HG02884 (cell line): Measurements from ENCODE around the gene GABRB1.
"Not testable (repeated sequence)": the region's sequence is repeated elsewhere in the genome, so short reads cannot be mapped to it uniquely, and the experiment has no call there.

Experiments used
- ATAC-seq: cut with Tn5 transposase; IDR thresholded peaks from one replicate; pipeline ENCODE4 v1.9.1; 2021; ENCODE audit warnings: mild to moderate bottlenecking, moderate library complexity; ENCODE audit not compliant: unreplicated experiment

The GABRB1 gene

DNA sequence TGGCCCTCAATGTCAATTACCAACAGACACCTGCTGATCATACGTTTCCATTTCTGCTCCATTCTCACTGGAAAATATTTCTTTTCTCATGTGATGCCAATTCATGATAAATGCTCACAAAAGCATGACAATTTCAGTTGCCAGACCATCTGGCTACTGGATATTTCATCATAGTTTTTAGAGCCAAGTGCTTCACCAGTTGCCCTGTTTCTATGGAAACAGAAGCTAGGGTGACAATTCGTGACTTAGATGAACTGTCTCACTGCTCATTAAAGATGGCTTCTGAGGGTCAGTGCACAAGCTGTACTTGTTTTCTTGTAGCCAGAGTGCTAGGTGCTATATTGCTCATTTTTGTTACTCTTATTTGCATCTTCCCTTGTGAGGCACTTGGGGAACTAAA is 247.3 kb downstream of the GABRB1 start:
- no peak for ATAC-seq

DNA sequence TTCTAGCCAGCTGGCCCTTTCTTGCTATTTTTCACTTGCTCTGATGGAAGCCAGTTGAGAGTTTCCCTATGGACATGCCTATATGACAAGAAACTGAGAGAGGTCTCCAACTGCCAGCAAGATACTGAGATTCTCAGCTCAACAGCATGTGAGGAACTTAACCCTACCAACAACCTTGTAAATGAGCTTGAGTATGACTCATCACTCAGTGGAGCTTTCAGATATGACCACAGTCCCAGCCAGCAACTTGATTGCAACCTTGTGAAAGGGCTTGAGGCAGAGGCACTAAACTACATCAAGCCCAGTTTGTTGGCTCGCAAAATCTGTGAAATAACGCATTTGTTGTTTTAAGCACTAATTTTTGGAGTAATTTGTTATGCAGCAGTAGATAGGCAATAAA is 256.4 kb downstream of the GABRB1 start:
- peak; percentile 88 for ATAC-seq

DNA sequence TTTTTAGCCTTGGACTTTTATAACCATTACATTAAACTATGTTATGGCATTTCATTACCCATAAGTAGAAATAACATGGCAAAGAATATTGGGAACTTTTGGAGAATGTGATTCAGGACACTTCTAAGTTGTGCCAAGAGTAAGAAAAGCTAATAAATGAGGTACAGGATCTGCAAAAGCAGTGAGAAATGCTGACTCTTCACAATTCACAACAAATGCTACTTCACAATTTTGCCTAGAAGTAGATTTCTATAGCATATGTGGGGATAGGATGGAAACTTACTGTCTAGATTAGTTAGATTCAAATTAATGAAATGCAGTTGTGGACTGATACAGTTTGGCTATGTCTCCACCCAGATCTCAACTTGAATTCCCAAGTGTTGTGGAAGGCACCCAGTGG is 258.4 kb downstream of the GABRB1 start:
- ATAC-seq = no peak

DNA sequence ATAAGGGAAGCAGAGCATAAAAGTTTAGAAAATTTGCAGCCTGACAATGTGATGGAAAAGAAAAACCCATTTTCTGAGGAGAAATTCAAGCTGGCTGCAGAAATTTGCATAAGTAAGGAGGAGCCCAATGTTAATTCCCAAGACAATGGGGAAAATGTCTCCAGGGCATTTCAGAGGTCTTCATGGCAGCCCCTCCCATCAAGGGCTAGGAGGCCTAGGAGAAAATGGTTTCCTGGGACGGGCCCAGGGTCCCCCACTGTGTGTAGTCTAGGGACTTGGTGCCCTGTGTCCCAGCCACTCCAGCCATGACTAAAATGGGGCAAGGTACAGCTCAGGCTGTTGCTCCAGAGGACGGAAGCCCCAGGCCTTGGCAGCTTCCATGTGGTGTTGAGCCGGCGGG is 259.5 kb downstream of the GABRB1 start:
- ATAC-seq = not testable (repeated sequence)

DNA sequence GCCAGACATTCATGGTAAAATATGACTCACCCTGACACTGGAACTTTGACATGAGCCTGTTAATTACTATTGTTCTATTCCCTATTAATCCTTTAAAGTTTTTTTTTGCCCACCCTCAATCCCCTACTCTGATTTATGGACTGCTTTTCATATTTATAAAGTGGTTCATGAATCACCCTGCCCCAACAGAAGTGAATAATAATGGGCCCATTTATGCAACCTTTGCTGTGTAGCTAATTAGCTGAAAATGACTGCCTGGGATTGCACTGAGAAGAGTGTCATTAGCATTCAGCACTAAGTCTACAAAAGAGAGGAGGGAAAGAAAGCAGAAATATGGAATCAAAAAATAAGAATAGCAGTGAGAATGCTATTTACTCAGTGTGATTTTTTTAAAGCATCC is 277.8 kb downstream of the GABRB1 start:
- ATAC-seq = no peak

DNA sequence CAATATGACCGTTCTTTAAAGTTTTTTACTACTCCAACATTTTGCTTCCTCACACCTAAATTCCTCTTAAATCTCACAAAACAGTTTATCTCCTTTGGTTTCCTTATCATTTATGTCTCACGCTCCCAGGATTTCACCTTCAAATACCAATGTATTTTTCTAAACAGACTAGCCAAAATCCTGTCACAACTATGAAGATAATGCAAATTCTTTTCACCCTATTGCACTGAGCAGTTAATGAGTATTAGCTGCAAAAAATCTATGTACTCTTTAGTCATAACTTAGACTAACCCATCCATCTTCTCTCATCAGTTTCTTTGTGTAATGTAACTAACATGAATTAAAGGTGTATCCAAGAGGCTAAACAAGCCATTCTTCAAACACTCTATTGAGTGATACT is 280.8 kb downstream of the GABRB1 start:
- ATAC-seq = no peak

DNA sequence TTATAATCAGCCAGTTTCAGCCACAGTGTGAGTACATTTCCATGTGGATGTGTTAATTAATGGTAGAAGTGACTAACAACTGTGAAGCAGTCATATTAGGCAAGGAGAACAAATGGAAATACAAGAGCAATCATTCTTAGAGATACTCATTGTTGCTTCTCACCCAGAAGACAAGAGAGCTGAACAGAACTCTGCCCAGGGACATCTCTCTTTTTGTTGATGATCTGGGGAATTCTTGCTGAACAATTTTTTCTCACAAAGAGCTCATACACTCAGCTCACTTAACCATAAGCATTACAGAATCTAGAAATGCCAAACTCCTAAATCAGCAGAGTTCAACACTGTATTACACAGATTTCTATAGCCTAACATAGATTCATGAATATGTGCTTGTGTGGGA is 282.0 kb downstream of the GABRB1 start:
- no peak for ATAC-seq

DNA sequence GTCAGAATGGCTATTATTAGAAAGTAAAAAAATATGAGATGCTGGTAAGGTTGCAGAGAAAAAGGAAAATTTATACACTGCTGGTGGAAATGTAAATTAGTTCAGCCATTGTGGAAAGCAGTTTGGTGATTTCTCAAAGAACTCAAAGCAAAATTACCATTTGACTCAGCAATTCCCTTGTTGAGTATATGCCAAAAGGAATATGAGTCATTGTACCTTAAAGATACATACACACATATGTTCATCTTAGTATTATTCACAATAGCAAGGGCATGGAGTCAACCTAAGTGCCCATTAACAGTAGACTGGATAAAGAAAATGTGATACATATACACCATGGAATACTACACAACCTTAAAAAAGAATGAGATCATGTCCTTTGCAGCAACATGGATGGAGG is 284.0 kb downstream of the GABRB1 start:
- peak; percentile 93 for ATAC-seq

DNA sequence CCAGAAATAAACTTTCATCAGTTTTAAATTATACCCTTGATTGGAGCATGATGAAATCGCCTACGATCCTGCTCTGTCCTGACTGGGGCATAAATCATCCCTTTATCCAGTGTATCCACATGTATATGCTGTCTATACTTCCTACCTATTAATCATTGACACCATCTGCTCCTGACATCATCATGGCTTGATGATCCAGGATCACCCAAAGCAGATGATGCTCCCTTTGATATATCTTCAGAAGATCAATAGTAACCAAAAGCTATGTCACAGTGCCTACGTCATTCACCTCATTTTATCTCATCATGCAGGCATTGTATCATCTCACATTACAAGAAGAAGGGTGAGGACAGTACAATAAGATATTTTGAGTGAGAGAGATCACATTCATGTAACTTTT is 294.7 kb downstream of the GABRB1 start:
- no peak for ATAC-seq

DNA sequence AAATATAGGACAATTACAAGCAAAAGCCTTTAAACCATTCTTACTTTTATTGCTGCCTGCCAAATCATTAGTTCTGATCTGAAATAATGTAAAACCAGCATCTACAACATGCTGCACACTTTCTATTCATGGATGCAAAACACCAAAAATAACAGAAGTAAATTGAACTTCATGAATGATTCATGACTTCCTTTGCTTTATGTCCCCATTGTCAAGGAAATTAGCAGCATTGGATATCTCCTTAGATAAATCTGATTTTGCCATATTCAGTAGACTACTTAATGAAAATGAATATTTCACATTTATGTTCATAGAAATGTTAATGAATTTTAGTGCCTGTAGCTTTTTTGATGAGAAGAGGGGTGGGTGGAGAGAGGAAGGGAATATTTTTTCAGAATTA is 299.5 kb downstream of the GABRB1 start:
- ATAC-seq = no peak

DNA sequence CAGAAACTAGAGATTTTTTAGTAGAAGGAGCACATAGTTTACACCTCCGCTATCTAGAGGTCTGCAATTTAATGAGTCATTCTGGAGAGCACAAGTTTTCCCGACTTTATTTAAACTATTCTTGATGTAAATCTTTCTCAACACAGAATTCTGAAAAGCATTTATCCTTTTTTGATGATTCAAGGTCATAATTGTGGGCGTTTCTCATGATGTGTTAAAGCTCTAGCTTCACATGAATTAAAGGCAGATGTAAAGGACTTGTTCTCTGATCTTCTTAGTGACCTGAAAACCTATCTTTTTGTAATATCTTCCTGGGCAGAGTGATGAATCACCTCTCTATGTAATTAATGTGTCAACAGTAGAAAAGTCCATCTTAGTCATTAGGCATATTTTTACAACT is 303.3 kb downstream of the GABRB1 start:
- ATAC-seq = no peak

DNA sequence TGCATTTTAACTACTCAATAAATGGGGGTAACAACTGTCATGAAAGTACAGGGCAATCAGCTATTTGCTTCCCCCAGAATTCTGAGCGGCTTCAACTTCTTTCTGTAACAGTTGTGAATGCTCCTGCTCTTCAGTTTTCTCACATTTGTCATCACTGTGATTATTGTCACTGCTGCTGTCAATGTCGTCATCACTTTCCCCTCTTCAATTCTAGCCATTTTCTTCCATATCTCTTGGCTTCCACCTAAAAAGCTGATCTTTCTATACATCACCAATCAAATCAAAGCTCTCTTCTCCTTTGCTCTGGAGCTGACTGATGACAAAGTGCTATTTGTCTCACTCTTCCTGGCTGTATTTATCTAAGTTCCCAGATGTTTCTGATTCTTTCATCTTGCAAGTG is 306.5 kb downstream of the GABRB1 start:
- no peak for ATAC-seq

DNA sequence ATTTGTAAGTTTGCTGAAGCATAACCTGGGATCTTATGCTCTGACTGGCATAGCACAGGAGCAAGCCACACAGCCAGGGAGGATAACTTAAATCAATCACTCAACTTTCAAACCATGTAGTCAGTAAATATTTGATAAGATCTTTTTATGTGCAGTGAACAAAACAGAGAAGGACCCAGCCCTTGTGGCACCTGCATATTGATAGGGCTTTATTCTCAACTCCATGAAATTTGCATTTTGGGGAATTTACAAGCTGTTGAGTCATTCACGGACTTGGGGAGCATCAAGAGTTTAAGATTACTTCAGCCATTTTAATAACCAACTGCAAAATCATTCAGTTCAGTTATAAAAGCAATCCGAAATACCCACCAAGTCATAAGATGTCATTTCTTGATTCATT is 309.5 kb downstream of the GABRB1 start:
- no peak for ATAC-seq

DNA sequence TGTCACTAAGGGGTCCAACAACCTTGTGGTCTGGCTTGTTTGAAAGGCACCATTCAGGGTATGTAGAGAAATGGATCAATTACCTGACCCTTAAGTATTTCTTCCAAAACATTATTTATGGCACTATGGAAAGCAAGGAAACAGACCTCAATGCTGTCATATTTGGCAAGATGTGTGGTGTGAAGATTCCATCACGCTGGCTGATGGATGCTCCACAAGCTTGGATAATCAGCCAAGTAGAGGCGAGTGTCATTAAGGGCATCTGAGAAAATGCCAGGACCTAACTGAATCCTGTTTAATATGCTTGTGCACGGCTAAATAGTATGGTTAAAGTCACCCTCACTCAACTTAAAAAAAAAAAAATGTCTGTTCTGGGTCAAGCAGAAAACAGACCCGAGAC is 311.4 kb downstream of the GABRB1 start:
- no peak for ATAC-seq

DNA sequence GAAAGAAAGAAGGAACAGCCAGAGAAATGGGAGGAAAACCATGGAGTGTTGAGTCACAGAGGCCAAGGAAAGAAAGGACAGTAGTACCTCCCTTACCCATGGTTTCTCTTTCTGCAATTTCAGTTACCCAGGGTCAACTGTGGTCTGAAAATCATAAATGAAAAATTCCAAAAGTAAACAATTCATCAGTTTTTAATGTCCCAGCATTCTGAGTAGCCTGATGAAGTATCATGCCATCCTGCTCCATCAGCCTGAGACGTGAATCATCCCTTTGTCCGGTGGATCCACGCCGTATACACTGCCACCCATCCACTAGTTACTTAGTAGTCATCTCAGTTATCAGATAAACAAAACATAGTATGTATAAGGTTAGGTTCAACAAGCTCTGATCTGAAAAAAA is 318.0 kb downstream of the GABRB1 start:
- ATAC-seq = no peak

DNA sequence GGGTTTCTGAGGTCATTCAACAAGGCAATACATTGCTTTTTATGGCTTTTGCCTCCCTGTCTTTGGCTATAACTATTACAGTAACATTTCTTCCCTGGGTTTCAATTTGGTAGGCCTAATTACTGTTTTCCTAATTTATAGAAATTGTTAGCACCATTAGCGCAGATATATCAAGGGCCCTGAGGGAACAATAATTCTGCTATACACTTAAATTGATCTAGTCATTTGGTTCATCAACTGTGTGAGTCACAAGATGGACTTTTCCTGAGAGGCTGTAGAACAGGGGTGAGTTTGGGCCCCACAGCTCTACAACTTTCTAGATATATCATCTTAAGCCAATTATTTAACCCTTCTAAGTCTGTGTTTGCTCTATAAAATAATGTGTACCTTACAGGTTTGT is 324.2 kb downstream of the GABRB1 start:
- ATAC-seq = no peak

DNA sequence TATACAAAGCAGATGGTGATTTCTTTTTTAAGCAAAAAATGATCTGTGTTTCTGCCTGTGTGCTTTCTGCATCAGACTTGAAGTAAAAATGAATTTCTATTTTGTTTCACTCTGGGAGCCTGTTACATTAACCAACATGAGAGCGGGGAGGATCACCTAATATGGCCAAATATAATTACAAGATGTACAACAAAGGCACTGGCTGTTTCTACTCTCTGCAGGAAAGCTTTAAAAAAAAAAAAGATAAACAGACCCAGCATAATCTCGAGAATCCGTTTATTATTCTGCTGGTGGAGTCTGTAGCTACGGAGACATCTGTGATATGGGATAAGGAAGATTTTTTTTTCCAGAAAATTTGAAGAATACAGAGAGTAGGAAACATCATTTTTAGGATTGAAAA is 328.5 kb downstream of the GABRB1 start:
- ATAC-seq = no peak

DNA sequence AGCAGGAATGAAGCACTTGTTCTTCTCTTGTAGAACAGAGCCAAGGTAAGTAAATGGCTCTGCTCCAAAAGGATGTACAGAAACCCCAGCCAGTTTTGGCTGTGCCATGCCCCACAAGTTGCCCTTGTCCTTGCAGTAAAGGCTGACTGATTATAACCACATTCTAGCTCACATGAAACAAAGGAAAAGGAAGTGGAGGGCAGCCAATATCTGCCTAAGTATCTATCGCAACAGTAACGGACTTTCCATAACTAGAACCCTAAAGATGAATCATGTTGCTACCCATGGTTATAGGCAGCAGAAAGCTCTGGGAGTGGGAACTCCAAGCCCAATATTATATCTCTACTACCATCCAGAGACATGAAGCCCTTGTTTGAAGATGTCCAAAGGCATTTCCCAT is 336.4 kb downstream of the GABRB1 start:
- no peak for ATAC-seq

DNA sequence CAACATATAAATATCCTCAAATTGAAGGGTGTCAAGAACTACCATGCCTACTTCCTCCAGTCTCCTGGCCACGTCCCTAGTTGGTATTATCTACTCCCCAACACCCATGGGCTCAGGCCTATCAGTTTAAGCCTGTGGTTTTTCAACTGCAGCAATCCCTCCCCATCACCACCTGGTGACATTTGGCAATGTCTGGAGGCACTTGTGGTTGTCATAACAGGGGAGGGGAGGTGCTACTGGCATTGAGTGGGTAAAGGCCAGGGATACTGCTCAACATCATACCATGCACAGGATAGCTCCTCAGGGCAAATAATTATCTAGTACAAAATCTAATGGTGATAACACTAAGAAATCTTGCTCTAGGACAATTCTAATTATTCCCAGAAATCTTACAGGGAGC is 336.8 kb downstream of the GABRB1 start:
- no peak for ATAC-seq

DNA sequence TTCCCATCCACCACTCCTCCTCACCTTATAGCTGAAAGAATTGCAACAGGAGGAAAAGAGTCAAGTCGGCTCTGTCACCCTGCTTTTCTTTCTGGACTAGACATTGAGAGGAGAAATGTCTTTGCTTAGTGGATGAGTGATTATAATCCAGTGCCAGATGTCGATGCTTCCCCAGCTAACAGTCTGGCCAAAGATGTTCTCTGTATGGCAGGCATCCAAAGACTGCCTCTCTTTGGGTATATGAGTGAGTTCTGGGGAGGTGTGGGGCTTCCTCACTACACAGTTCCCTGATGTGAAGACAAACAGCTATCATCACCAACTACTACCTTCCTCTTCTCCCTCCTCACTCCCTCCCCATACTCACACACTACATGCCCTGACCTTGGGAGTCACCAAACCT is 341.2 kb downstream of the GABRB1 start:
- ATAC-seq = peak; percentile 22

DNA sequence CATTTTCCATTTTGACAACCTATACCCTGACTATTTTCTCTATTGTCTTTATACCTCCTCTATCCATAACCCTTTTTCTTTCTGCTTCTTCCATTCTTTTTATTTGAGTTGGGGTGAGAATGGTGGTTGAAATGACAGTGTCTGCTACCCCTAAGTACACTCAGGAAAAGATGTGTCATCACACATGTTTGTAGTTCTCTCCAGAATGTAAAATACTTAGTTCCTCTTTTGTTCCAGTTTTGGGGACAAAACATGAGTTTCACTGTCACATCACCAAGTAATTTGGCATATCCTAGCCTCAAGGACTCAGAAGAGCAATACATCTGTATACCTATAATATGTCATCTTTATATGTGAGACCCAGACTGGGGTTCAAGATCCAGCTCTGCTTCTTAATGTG is 341.8 kb downstream of the GABRB1 start:
- ATAC-seq = peak; percentile 63

DNA sequence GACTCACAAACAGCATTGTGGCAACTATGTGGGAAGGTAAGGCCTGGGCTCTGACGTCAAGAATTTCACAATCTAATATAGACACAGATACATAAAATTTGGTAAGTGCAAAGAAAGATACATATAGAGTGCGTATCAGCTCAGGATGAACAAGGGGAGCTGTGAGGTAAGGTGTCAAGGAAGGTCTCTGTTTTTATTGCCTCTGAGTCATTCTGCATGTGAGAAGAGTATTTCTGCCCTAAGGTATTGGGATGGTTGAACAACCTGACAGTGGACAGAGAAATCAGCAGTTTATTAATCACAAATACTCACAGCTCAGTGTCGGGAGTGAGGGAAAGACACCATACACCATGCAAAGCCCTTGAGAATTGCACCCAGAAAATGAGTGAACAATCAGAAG is 342.3 kb downstream of the GABRB1 start:
- no peak for ATAC-seq

DNA sequence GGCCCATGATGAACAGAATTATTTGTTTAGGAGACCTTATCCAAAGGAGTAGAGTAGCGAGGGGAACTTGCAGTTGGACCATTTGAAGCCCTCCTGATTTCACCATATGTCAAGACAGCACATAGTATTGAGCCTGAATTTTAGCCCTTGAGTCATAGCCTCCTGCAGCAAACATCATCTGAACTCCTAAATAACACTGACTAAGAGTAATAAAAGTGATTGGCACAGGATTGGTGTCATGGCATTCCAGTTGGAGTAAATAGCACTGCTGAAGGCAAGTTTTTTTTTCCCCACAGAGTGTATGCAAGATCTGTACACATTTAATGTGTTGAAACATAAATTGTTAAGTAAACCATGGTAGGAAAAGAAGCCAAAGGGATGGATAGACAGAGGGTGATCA is 343.1 kb downstream of the GABRB1 start:
- no peak for ATAC-seq

DNA sequence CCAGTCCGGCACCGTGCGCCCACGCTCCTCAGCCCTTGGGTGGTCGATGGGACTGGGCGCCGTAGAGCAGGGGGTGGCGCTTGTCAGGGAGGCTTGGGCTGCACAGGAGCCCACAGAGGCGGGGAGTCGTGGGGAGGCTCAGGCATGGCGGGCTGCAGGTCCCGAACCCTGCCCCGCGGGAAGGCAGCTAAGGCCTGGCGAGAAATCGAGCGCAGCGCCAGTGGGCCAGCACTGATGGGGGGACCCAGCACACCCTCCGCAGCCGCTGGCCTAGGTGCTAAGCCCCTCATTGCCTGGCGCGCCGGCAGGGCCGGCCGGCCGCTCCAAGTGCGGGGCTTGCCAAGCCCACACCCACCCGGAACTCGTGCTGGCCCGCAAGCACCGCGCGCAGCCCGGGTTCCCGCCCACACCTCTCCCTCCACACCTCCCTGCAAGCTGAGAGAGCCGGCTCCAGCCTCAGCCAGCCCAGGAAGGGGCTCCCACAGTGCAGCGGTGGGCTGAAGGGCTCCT is 346.7 kb downstream of the GABRB1 start:
- not testable (repeated sequence) for ATAC-seq
